Osteocyte (in vitro differentiated cells): ENCODE results near the gene NANP. TPM values are rescaled to one million over a fixed set of nuclear protein-coding genes. Genes with fewer than 3 reads are reported as not detected.

Experiments
- DNase-seq: peaks from one replicate; pipeline ENCODE4 v3.0.0; 2021; ENCODE audit warnings: mixed read lengths; ENCODE audit not compliant: unreplicated experiment; ENCODE audit errors: extremely low spot score
- H3K27ac Mint-ChIP-seq: one replicate; pipeline ENCODE4 v1.8.0; 2021; ENCODE audit warnings: mild to moderate bottlenecking, mixed read lengths; ENCODE audit not compliant: unreplicated experiment
- H3K27me3 Mint-ChIP-seq: one replicate; pipeline ENCODE4 v1.8.0; 2021; ENCODE audit warnings: mixed read lengths; ENCODE audit not compliant: unreplicated experiment
- H3K36me3 Mint-ChIP-seq: one replicate; pipeline ENCODE4 v1.8.0; 2021; ENCODE audit warnings: mixed read lengths; ENCODE audit not compliant: unreplicated experiment
- H3K4me1 Mint-ChIP-seq: one replicate; pipeline ENCODE4 v1.8.0; 2021; ENCODE audit warnings: mixed read lengths; ENCODE audit not compliant: unreplicated experiment
- H3K4me3 Mint-ChIP-seq: one replicate; pipeline ENCODE4 v1.8.0; 2021; ENCODE audit warnings: mild to moderate bottlenecking, moderate library complexity, mixed read lengths; ENCODE audit not compliant: unreplicated experiment
- H3K9me3 Mint-ChIP-seq: one replicate; pipeline ENCODE4 v1.8.0; 2021; ENCODE audit warnings: mixed read lengths; ENCODE audit not compliant: unreplicated experiment
- CTCF ChIP-seq: fragments of 200-600 bp; sonication (generic); IDR thresholded peaks from 2 replicates; pipeline ENCODE4 v1.5.0; 2021; ENCODE audit warnings: antibody characterized with exemption, mild to moderate bottlenecking, moderate library complexity
- total RNA-seq: library from RNA; stranded (reverse); gene quantifications from 2 replicates; pipeline ENCODE4 v1.2.1, GENCODE V29; 2021

Gene NANP
- total RNA-seq, 1 donor from 2014 or later = 6.0 TPM

- peaks cover 22% of the 10 kb centered on the region for H3K36me3 Mint-ChIP-seq
- no peaks in the 10 kb centered on the region for H3K27me3 Mint-ChIP-seq
- H3K27ac Mint-ChIP-seq = no peak overlapping the region
- no peak overlapping the region for H3K4me3 Mint-ChIP-seq
- no peaks in the 10 kb centered on the region for H3K9me3 Mint-ChIP-seq
- H3K4me1 Mint-ChIP-seq = peaks cover 40% of the 10 kb centered on the region
- no peak for DNase-seq
- TF ChIP-seq CTCF = no peak
Measured at GRCh38 chr20:25570148-25570530, 53.7 kb downstream of the NANP start.

GRCh38 chr20:25567286-25567685 lies 56.5 kb downstream of the NANP start:
- TF ChIP-seq CTCF = no peak
- Mint-ChIP-seq H3K4me3 (no peak overlapping the region), H3K4me1 (peaks cover 22% of the 10 kb centered on the region), H3K9me3 (peaks cover 11% of the 10 kb centered on the region), H3K36me3 (peaks cover 24% of the 10 kb centered on the region), H3K27ac (no peak overlapping the region), H3K27me3 (no peaks in the 10 kb centered on the region)
- no peak for DNase-seq

- no peak overlapping the region for H3K27ac Mint-ChIP-seq
Measured at GRCh38 chr20:25566821-25567220, 57.0 kb downstream of the NANP start.

GRCh38 chr20:25565578-25566157 lies 58.1 kb downstream of the NANP start:
- TF ChIP-seq CTCF = no peak
- H3K9me3 Mint-ChIP-seq = peaks cover 11% of the 10 kb centered on the region
- H3K4me3 Mint-ChIP-seq = no peak overlapping the region
- H3K4me1 Mint-ChIP-seq = peaks cover 7% of the 10 kb centered on the region
- H3K36me3 Mint-ChIP-seq = peaks cover 19% of the 10 kb centered on the region
- DNase-seq = no peak
- no peak overlapping the region for H3K27ac Mint-ChIP-seq
- no peaks in the 10 kb centered on the region for H3K27me3 Mint-ChIP-seq

More at GRCh38 chr20:25566821-25567220, 57.0 kb downstream of the NANP start:
- no peak overlapping the region for H3K4me3 Mint-ChIP-seq
- TF ChIP-seq CTCF = no peak
- H3K27me3 Mint-ChIP-seq = no peaks in the 10 kb centered on the region
- peaks cover 24% of the 10 kb centered on the region for H3K36me3 Mint-ChIP-seq
- peaks cover 17% of the 10 kb centered on the region for H3K4me1 Mint-ChIP-seq
- DNase-seq = no peak
- H3K9me3 Mint-ChIP-seq = peaks cover 11% of the 10 kb centered on the region

- TF ChIP-seq CTCF = no peak
- Mint-ChIP-seq H3K27me3 (no peaks in the 10 kb centered on the region), H3K4me1 (peaks cover 5% of the 10 kb centered on the region), H3K9me3 (peaks cover 11% of the 10 kb centered on the region), H3K4me3 (no peak overlapping the region), H3K36me3 (peaks cover 20% of the 10 kb centered on the region), H3K27ac (no peak overlapping the region)
- DNase-seq = no peak
Measured at GRCh38 chr20:25563876-25564275, 59.9 kb downstream of the NANP start.
